HG02884 (cell line): ENCODE data around the gene P2RX2.
A peak's percentile ranks its signal among the peaks of the same experiment; 100 is the strongest.

Experiments
- ATAC-seq: cut with Tn5 transposase; IDR thresholded peaks from one replicate; pipeline ENCODE4 v1.9.1; 2021; ENCODE audit warnings: mild to moderate bottlenecking, moderate library complexity; ENCODE audit not compliant: unreplicated experiment

P2RX2 gene

DNA sequence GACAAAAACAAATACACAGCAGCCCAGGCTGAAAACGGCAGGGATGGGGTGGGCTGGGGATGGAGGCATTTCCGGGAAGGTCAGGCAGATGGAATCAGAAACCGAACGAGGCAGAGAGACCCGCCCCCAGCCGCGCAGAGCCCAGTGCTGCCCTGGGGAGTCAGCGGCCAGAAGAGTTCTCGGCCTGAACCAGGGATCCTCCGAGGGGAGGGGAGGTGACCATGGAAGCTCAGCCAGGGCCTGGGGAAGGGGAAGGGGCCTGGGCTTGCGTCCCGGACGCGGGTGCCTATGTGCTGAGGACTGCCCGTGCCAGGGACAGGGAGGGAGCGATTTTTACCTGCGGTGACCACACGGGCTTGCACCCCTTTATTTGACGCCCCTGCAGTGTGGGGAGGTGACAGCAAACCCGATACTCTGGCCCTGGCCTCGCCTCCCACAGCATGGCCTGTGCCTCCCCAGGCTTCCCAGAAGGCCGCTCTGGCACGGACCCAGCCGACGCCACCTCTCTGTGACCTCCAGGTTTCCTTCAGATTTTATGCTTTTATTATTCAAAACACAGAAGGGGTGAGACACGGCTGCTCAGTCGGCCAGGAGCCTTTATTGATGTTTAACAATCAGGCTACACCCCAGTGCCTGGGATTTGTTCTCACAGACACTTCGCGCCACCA is 15.9 kb upstream of the P2RX2 start:
- ATAC-seq: no peak

DNA sequence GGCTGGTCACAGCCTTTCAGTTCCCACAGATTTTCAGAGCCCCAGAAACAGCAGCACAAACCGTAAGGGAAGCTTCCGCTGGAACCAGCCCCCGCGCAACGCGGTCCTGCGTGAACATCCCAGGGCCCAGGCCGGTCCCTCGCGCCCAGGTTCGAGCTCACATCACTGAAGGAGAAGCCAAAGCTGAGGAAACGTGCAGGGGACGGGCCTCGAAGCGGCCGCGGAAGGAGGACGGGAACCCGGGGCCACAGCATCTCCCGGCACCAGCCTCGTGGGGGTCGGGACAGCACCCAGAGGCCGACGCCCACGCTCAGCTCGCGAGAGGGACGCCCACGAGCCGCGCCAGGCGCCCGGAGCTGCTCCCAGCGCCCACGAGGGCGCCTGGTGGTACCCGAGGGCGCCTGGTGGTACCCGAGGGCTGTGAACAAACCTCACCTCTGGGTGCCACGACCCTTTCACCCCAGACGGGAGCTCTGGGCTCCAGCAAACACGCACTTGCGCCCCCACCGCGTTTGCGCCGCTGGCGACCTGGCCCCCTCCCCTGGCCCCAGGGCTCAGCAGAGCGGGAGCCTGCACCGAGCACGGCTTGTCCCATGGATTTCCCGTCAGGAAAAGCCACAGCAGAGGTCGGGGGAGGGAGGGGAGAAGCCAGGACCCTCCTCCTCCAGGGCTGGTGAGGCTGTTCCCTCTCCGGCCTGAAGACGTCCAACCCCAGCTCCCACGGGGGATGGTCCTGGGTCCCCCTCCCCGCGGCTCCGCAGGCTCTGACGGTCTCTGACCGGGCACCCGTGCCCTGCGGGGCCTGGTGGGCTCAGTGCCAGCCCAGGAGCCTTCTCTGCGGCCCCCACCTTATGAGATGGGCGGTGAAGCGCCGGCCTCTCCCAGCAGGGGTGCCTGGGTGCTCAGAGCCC is 15.1 kb upstream of the P2RX2 start:
- ATAC-seq: no peak

DNA sequence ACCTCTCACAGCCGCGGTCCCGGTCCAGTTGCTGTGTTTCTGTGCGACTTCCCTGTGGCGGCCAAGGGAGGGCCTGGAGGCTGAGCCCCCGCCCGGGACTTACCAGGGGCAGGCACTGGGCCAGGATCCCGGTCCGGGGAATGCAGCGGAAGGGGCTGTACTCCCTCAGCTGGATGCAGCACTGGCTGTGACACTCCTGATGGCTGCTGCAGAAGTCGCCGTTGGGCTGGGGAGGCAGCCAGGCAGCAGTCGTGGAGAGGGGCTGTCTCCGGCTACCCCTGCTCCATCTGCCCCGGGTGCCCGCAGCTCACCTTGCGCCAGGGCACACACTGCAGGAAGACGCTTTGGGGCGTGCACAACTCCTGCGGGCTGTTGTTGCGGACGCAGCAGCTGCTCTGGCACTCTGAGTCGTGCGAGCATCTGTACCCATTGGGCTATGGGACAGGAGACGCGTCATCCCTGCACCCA is 14.4 kb upstream of the P2RX2 start:
- no peak for ATAC-seq

DNA sequence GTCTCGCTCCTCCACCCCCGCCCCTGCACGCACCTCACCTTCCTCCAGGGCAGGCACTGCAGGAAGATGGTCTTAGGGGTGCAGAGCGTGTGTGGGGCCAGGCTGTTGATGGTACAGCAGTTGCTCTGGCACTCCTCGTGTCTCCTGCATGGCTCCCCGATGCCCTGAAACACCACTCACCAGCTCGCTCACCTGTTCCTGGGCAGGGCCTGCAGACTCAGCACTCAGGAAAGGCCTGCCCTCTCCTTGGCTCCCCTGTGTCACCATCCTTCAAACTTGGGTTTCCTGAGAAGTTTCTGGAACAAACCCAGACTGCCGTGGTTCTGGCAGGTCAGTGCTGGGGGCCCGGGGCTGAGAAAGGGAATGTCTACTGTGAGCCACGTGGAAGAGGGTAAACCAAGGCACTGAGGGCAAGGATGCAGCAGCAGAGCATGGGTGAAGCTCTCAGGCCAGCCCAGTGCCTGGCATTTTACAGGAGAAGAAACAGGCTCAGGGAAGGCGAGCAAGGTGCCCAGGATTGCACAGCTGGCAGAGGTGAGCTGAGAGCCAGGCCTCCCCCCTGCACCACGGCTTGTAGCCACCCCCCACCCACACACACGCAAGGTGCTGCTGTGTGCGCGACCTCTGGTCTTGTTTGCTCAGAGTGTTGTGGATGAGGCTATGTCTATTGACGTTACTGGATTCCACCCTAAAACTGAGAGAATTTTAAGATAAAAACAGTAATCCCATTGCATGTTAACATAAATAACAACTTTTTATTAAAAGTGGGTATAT is 13.7 kb upstream of the P2RX2 start:
- no peak for ATAC-seq

DNA sequence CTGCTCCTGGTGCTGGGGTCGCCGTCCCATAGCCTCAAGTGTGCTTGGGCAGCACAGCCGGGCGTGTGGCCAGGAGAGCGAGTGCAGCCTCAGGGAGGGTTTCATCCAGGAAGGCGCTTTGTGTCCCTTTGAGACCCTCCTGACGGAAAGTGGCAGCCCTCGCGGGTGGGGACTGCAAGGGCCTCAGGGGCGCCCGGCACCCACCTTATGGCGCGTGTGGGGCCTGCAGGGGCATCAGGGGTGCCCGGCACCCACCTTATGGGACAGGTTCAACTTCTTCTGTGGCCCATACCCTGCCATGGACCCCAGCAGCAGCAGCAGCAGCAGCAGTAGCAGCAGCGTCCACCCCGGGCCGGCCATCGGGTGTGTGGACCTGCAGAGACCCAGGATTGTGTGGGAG is 12.7 kb upstream of the P2RX2 start:
- ATAC-seq: no peak

DNA sequence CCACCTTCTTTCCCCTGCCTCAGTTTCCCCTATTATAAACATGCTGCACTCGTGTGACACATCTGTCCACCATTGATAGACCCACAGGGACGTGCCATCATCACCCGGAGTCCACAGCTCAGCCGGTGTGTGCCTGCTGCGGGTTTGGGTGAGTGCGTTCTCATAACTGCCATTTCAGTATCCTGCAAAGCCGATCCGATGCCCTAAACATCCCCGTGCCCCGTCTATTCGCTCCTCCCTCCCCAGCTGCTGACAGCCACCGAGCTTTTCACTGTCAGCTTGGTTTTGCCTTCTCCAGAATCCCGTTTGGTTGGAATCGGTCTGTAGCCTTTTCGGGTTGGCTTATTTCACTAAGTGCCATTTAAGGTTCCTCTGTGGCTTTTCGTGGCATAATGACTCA is 12.1 kb upstream of the P2RX2 start:
- no peak for ATAC-seq

DNA sequence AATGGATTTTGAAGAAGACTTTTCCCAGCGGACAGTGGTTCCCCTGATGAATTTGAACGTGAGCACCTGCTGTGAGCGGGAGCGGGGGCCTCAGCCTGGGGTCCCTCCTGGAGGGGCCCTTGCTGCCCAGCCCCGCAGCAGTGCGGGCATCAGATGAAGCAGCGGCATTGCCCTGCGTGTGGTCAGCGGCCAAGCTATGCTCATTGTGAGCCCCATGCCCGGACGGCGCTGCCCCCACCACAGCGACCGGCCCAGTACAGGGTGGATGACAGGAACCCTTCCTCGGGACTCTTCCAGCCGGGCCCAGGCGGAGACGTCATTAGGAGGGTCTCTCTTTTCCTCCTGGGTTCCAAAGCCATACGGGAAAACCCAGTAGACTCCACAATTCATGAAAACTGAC is 11.6 kb upstream of the P2RX2 start:
- no peak for ATAC-seq

DNA sequence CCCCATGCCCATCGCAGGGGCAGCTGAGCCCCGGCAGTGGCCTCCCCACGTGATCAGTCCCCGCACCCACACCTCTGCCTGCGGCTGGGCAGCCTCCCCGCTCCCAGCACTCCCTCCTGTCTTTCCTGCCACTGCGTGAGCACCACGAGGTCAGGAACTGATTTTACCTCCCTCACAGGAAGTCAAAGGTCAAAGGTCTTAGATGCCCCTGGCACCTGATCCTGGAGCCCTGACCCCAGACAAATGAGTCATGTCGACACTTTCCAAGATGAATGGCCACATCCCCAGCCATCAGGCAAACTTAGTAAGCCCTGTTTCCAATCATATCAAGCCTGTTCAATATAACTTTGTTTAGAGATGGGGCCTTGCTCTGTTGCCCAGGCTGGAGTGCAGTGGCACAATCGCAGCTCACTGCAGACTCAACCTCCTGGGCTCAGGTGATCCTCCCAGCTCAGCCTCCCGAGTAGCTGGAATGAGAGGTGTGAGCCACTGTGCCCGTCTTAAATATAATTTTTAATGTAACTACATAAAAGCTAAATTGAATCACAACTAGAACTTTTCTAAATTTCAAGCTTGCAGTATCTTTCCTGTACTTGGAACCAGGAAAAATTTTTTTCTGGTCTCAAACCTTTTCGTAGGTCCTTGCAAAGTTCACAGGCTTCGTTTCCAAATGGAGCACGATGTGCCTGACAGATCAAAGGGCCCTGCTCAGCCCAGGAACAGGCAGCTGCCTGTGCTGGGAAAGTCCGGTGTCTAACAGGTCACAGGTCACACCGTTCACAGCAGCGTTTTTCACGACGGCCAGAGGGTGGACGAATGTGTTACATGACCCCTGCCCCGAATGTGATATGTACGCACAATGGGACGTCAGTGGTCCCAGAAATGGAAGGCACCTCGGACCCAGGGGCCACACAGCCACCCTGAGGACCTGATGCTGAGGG is 10.1 kb upstream of the P2RX2 start:
- no peak for ATAC-seq

DNA sequence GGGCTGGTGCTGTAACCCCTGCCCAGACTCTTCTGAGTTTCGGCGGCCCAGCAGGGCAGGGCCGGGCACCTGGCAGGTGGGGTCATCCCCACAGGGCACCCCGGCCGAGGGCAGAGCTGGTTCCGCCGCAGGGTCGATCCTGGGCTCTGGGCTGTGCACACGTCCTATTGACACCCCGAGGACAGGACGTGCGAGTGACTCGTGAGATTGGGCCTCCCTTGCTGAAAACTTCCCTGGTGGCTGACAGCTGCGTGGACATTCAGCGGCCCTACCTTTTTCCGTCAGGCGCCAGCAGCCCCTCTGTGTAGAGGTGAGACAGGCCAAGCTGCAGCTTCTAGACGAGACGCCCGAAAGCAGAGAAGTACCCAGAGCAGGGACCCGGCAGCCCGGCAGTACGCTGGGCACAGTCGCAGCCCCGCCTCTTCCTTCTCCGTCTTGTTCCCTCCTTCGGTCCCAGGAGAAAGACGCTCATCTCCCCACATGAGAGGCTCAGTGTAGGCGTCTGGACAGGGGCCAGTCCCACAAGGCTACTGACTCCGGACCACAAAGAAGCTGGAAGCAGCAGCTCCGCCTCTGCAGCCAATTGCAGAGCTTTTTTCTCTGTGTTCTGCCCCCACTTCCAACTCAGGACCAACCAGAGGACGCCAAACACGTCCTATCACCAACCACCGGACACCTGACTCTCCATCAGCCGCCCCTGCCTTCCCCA is 8.4 kb upstream of the P2RX2 start, which contains the start of gene LRCOL1:
Gene LRCOL1 (minus strand): TSS at position 532 of the 709 bp plus-strand sequence. CDS start 4,331 bp downstream, outside the sequence.
- ATAC-seq: no peak

DNA sequence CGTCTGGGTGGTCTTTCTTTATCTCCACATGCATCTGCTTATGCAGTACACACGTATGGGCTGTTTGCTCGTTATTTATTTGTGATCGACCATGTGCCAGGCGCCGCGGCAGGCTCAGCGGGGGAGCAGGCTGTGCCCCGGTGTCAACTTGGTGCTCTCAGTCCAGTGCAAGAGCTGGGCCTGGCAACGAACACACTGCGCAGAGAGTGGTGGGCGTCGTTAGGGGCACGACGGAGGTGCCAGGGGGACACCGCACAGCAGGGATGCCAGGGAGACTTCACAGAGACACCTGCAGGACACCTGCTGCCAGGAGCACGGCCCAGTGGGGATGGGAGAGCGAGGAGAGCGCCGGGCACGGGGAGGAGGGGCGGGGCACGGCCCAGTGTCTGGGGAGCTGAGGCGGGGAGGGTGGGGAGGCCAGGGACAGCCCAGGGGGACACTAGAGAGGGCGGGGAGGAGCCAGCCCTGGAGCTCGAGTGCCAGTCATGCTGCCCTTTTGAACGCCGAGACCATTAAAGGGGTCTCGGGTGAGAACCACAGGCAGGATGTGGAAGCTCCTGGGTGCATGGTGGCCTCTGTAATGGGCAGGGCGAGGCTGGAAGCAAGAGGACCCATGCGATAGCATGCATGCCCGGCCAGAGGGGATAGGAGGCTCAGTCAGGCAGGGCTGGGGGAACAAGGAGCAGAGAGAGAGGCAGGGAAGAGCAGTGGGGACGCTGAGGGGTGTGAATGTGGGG is 7.5 kb upstream of the P2RX2 start:
- ATAC-seq: no peak

DNA sequence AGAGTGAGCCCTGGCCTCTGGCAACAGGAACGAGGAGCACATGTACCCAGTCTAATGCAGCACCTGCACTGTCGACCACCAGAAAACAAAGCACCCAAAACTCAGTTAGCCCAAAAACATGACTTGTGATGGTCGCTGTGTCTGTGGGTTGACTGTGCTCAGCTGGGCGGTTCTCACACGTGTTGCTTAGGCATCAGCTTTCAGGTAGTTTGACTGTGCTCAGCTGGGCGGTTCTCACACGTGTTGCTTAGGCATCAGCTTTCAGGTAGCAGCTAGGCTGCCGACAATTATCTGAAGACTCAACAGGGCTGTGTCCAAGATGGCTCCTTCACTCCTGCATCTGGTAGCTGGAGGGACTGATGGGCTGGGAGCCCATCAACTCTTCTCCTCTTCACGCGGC is 7.0 kb upstream of the P2RX2 start:
- ATAC-seq: no peak

DNA sequence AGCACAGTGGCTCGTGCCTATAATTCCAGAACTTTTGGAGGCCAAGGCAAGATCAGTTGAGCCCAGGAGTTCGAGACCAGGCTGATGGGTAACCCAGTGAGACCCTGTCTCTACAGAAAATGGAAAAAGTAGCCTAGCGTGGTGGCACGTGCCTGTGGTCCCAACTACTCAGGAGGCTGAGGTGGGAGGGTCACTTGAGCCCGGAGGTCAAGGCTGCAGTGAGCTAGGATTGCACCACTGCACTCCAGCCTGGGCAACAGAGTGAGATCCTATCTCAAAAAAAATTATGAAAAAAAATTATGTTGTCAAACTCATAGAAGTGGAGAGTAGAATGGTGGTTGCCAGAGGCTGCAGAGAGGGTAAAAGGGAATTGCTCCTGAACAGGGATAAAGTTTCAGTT is 4.5 kb upstream of the P2RX2 start:
- no peak for ATAC-seq

DNA sequence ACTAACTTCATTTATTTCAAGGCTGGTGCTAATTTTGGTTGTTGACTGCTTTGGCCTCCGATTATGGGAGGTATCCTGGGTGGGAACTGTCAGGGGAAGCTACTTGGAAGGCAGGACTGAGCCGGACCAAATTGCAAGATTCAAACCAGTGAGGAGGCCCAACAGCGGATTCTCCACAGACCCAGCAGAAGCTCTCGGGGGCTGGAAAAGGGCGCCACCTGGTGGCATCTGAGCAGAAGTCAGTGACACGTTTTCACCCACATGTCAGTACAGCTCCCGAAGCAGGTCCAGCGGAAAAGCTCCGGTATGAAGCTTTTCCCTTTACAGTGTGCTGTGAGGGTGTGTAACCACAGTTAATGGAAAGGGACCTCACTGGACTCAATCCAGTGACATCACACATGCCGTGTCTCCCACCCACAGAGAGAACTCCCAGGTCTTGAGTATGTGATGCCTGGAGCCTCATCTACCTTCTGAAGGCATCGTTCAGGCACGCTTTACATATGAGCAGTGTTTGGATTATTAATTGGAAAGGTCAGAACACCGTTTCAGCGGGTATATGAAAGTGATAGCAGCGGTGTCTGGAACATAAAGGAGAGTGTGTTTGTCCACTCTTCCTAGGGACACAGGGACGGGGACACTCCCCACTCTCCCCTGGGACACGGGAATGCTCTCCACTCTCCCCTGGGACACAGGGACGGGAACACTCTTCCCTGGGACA is 3.6 kb upstream of the P2RX2 start:
- peak; percentile 59 for ATAC-seq

DNA sequence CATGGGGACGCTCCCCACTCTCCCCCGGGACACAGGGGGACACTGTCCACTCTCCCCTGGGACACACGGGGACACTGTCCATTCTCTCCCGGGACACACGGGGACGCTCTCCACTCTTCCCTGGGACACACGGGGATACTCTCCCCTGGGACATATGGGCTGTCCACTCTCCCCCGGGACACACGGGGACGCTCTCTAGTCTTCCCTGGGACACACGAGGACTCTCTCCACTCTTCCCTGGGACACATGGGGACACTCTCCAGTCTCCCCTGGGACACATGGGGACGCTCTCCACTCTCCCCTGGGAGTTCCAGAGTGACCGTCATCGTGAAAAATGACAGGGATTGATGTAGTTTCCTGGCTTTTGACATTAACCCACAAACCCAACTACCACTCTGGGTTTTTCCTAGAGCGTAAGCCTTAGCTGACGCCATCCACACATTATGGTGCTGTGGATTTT is 3.0 kb upstream of the P2RX2 start:
- ATAC-seq: no peak

DNA sequence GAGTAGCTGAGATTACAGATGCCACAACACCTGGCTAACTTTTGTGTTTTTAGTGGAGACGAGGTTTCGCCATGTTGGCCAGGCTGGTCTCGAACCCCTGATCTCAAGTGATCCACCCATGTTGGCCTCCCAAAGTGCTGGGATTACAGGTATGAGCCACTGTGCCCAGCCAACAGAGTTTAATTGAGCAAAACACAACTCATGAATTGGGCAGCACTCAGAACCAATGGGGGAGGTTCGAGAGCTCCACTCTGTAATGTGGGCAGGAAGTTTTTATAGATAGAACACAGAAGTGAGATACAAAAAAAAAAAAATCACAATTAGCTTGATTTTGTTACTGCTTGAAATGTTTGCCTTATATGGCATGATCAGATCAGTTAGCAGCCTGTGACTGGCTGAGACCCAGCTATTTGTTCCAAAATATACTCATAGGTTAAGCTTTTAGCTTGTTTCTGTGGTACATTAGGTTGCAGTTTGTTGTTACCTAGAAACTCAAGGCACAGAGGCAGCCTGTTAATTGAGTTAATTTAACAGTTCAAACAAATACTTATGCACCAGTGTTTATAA is 1.4 kb upstream of the P2RX2 start:
- ATAC-seq: no peak

DNA sequence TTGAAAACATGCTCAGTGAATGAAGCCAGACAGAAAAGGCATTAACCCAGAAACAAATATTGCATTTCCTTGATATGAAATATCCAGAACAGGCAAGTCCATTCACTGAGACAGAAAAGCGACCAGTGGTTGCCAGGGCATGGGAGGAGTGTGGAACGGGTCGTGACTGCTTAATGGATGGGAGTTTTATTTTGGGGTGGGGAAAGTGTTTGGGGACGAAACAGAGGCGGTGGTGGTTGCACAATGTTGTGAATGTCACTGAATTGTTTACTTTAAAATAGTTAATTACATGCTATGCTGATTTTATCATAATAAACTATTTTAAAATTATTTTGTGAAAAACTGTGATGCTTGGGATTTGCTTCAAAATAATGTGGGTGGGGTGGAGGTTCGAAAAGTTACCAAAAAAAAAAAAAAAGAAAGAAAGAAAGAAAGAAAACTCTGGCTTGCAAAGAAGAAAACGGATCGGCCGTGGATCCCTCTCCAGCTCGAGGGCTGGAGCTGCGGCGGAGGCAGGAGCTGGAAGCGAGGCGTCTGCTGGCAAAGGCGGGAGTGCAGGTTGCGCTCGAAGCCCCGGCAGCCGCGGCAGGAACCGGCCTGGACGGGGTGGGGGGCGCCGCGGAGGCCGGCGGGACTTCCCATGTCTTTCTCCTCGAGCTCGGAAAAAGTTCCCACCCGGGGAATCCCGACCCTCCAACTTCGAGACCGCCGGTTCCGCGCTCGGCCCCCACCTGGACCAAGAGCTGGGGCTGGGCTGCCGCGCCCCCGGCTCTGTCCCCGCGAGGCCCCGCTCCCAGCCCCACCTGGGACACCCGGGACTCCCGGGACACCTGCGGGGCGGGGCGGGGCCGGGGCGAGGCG is 524 bp upstream of the P2RX2 start:
- no peak for ATAC-seq

DNA sequence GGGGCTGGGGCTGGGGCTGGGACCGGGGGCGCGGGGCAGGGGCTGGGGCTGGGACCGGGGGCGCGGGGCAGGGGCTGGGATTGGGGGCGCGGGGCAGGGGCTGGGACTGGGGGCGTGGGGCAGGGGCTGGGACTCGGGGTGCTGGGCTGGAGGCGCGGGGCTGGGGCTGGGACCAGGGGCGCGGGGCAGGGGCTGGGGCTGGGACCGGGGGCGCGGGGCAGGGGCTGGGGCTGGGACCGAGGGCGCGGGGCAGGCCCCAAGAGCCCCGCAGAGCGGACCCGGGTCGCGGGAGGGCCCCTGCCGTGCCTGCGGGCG is 452 bp downstream of the P2RX2 start:
- no peak for ATAC-seq
